GM23338 (cell line): ENCODE results near the gene MYO3B.

Source experiments
- CTCF ChIP-seq, 2 experiments: fragments of 200-600 bp in 1 of 2; sonication (generic) in 1 of 2; conservative IDR thresholded peaks; 2 replicates each; pipeline versions ENCODE4 v1.5.1 to v1.6.1; 2016 to 2017; ENCODE audit warnings: antibody characterized with exemption in 2 of 2, low read depth in 2 of 2, mild to moderate bottlenecking in 2 of 2, moderate library complexity in 1 of 2
- ETS1 ChIP-seq: IDR thresholded peaks from 2 replicates; pipeline ENCODE4 v1.6.1; 2016; ENCODE audit warnings: antibody characterized with exemption
- EZH2phosphoT487 ChIP-seq: fragments of 200-600 bp; sonication (generic); IDR thresholded peaks from one replicate; pipeline ENCODE4 v1.8.1; 2018; ENCODE audit warnings: antibody characterized with exemption; ENCODE audit not compliant: unreplicated experiment
- NANOG ChIP-seq: IDR thresholded peaks from 2 replicates; pipeline ENCODE4 v1.6.1; 2016; ENCODE audit warnings: antibody characterized with exemption, borderline replicate concordance
- POLR2AphosphoS5 ChIP-seq: IDR thresholded peaks from 2 replicates; pipeline ENCODE4 v1.6.1; 2016; ENCODE audit warnings: antibody characterized with exemption, low read depth
- STAT1 ChIP-seq: IDR thresholded peaks from one replicate; pipeline ENCODE4 v1.6.1; 2016; ENCODE audit warnings: antibody characterized with exemption; ENCODE audit not compliant: unreplicated experiment
- TF ChIP-seq, protein P1 (sequence below): IDR thresholded peaks from one replicate; pipeline ENCODE4 v1.6.1; 2018; ENCODE audit warnings: antibody characterized with exemption; ENCODE audit not compliant: unreplicated experiment

DNA sequence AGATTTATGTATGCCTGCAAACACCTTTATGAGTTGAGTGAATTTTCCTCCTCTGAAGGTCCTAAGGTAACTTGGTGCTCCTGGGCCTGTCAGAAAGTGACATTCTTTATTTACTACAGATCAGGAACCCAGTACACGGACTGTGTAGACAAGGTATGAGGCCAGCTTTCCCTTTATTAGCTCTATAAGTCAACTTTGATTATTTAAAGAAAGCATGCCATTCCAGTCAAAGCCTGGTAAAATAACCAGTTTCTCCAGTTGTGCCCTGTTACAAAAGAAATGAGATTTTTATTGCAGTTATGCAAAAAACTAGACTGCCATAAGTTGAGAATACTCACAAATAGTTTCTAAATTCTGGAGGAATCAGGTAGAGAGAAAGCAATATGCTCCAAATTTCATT, 271.1 kb downstream of the MYO3B start:
- TF ChIP-seq CTCF (conservative IDR thresholded peaks at IDR 0.05; ENCODE audit: low read depth in 2 of 2) (no peak), POLR2AphosphoS5 (no peak), STAT1 (no peak), EZH2phosphoT487 (no peak), NANOG (no peak), ETS1 (no peak)
- TF ChIP-seq, protein P1, sequence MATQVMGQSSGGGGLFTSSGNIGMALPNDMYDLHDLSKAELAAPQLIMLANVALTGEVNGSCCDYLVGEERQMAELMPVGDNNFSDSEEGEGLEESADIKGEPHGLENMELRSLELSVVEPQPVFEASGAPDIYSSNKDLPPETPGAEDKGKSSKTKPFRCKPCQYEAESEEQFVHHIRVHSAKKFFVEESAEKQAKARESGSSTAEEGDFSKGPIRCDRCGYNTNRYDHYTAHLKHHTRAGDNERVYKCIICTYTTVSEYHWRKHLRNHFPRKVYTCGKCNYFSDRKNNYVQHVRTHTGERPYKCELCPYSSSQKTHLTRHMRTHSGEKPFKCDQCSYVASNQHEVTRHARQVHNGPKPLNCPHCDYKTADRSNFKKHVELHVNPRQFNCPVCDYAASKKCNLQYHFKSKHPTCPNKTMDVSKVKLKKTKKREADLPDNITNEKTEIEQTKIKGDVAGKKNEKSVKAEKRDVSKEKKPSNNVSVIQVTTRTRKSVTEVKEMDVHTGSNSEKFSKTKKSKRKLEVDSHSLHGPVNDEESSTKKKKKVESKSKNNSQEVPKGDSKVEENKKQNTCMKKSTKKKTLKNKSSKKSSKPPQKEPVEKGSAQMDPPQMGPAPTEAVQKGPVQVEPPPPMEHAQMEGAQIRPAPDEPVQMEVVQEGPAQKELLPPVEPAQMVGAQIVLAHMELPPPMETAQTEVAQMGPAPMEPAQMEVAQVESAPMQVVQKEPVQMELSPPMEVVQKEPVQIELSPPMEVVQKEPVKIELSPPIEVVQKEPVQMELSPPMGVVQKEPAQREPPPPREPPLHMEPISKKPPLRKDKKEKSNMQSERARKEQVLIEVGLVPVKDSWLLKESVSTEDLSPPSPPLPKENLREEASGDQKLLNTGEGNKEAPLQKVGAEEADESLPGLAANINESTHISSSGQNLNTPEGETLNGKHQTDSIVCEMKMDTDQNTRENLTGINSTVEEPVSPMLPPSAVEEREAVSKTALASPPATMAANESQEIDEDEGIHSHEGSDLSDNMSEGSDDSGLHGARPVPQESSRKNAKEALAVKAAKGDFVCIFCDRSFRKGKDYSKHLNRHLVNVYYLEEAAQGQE: no peak
